ENCODE measurements around the gene MACF1.

- no peak for TF ChIP-seq CTCF (IDR thresholded peaks at IDR 0.05)
- TF ChIP-seq POLR2AphosphoS5 (IDR thresholded peaks at IDR 0.05; ENCODE audit: low read depth, low read length) = no peak
- no peak for TF ChIP-seq YY1 (IDR thresholded peaks at IDR 0.05; ENCODE audit: low read depth)
- no peak for TF ChIP-seq FOXM1 (IDR thresholded peaks at IDR 0.05; ENCODE audit: low read depth)
- no peak for TF ChIP-seq GABPA (IDR thresholded peaks at IDR 0.05; ENCODE audit: low read depth)
- TF ChIP-seq EZH2phosphoT487 (IDR thresholded peaks at IDR 0.05; ENCODE audit: borderline replicate concordance, low read depth) = no peak
- TF ChIP-seq REST (IDR thresholded peaks at IDR 0.05; ENCODE audit: low read depth, low read length) = no peak
- no peak for TF ChIP-seq IRF3 (IDR thresholded peaks at IDR 0.05; ENCODE audit: low read depth, low read length)
- no peak for TF ChIP-seq MAX (IDR thresholded peaks at IDR 0.05; ENCODE audit: low read depth)
- TF ChIP-seq SIN3A (IDR thresholded peaks at IDR 0.05; ENCODE audit: borderline replicate concordance, low read depth, low read length) = no peak
- no peak for TF ChIP-seq RAD21 (IDR thresholded peaks at IDR 0.05; ENCODE audit: low read length)
- TF ChIP-seq RXRA (IDR thresholded peaks at IDR 0.05; ENCODE audit: borderline replicate concordance, low read depth) = no peak
- no peak for TF ChIP-seq RCOR1 (IDR thresholded peaks at IDR 0.05; ENCODE audit: low read length)
- TF ChIP-seq GATA2 (CRISPR knock-in tag; IDR thresholded peaks at IDR 0.05) = no peak
Measured at GRCh38 chr1:39348278-39348677, 143.8 kb downstream of the MACF1 start.

Measured in SK-N-SH (cell line).